ENCODE measurements around the gene CAMK1D. TPM values are rescaled to one million over a fixed set of nuclear protein-coding genes. Genes with fewer than 3 reads are reported as not detected.

CAMK1D gene
- total and polyA plus RNA-seq, 2 donors: 11.2 to 14.6 TPM

DNA sequence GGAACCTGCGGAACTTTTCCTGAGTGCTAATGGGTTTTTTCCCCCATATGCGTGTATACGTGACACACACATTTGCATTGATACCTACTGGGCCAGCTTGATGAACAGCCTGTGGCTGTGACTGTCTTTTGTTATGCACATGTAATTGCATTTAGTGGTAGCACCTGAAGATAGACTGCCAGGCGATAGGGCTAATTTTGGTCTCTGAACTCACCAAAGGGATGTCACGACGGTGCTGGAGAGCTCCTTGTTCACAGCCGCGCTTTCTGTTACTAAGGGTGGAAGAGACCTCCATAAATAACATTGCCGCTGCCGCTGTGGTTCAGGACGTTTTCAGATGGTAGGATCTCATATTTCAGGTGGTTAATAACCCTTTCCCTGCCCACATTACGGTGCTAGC lies 133.2 kb downstream of the CAMK1D start:
- no peaks in the 10 kb centered on the region for H3K27me3 ChIP-seq (ENCODE audit: control insufficient read depth in 2 of 2, insufficient read depth in 1 of 2, low read length in 1 of 2)

DNA sequence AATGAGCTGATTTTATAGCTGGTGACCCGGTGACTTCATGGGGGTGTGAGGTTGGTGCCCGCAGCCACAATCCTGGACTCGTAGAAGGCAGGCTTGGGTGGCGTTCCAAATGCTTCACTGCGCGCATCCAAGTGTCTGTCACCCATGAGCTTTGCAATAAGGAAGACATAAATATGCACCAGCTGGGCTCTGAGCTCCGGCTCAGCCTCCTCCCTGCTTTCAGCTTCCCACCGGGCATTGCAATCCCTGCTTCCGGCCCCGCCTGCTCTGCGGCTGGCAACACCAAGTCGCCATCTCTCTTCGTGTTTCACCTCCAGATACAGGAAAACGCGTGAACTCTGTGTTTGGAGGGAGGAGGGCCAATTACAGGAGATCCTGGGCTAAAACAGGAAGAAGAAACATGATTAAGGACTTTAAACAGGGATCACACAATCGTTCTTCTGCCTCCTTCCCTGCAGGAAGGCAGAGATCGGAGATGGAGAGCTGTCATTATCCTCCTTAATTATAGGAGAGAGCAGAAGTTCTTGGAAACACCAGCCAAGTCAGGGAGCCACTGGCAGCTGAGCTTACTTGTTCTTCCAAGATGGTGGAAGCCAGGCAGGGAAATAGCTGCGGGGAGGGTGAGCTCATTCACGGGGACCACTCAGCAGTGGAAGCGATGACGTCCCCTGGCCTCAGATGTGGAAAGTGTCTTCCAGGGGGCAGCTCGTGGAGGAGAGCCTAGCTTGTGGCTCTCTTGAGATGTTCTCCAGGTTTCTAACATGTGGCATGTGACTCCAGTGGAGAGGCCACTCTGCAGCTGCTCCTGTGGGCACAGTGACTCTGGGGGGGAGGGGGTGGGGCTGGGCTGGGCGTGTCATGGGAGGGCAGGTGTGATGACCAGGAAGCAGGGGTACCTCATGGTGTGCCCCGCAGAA lies 134.9 kb downstream of the CAMK1D start:
- Histone ChIP-seq H3K36me3 (ENCODE audit: control insufficient read depth in 2 of 2, insufficient read depth in 2 of 2, low read length in 1 of 2) (no peaks in the 10 kb centered on the region), H3K9me3 (ENCODE audit: control insufficient read depth in 2 of 2, insufficient read depth in 1 of 2, low read length in 1 of 2) (peaks cover 0 to 3% of the 10 kb centered on the region in 2 donors), H3K27me3 (ENCODE audit: control insufficient read depth in 2 of 2, insufficient read depth in 1 of 2, low read length in 1 of 2) (no peaks in the 10 kb centered on the region), H3K27ac (ENCODE audit: low read depth in 1 of 2, low read length in 1 of 2) (peak overlapping the region in 1 of 2 donors; percentile 73), H3K4me3 (ENCODE audit: low read length in 2 of 2) (no peak overlapping the region), H3K4me1 (ENCODE audit: control insufficient read depth in 2 of 2, insufficient read depth in 2 of 2, low read length in 2 of 2) (peaks cover 21 to 36% of the 10 kb centered on the region in 2 donors)
- DNase-seq (ENCODE audit: low read depth in 6 of 9, low spot score in 9 of 9): peak in 1 of 9 donors; percentile 29
- 91% methylated on average over 24 of the region's 24 CpGs for WGBS

More for the DNA sequence above, 133.2 kb downstream of the CAMK1D start:
- Histone ChIP-seq H3K9me3 (ENCODE audit: control insufficient read depth in 2 of 2, insufficient read depth in 1 of 2, low read length in 1 of 2) (peaks cover 0 to 5% of the 10 kb centered on the region in 2 donors), H3K27ac (ENCODE audit: low read depth in 1 of 2, low read length in 1 of 2) (no peak overlapping the region), H3K4me3 (ENCODE audit: low read length in 2 of 2) (no peak overlapping the region), H3K4me1 (ENCODE audit: control insufficient read depth in 2 of 2, insufficient read depth in 2 of 2, low read length in 2 of 2) (peaks cover 21 to 36% of the 10 kb centered on the region in 2 donors), H3K36me3 (ENCODE audit: control insufficient read depth in 2 of 2, insufficient read depth in 2 of 2, low read length in 1 of 2) (peaks cover 0 to under 1% of the 10 kb centered on the region in 2 donors)
- DNase-seq (ENCODE audit: low read depth in 6 of 9, low spot score in 9 of 9): peak in 1 of 9 donors; percentile 53
- WGBS: 28% methylated on average over 12 of the region's 12 CpGs

DNA sequence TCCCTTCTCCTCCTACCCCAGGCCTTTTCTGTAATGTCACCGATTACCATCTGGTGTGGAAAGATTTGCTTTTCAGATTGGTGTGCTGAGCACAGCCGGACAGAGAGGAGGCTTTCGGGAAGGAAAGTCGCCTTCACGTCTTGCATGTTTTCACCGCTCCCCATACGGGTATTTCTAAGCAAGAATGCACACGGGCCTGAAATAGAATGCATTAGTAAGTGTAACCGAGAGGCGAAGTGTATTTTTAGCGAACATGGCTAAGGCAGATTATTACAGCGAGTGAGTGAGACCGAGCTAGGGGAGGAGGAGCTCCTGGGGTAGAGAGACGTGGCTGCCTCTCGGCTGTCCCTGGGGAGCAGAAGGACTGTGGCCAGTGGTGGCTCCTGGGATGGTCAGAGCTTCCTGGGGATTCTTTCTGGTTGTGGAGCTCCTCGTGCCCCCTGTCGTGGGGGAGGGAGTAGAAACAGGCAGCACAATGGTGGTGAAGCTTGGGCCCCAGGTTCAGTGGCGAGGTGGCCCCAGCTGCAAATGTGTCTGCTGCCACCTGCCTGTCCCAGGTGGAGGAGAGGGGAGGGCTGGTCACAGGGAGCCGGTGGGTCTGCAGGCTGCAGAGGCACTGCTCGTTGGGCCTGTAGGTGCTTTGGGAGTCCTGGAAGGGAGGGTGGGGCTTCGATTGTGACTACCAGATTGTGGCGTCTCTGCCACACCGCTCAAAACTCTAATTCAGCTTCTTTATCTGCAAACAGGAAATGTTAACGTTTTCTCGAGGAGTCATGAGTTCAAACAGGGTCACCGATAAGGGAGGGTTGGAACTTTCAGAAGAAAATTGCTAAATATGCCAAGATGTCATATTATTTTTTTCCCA lies 135.8 kb downstream of the CAMK1D start:
- DNase-seq (ENCODE audit: low read depth in 6 of 9, low spot score in 9 of 9): peak in 5 of 9 donors; percentile 38 to 71 (median 51)
- Histone ChIP-seq H3K27ac (ENCODE audit: low read depth in 1 of 2, low read length in 1 of 2) (peak overlapping the region; percentile 46 to 73), H3K27me3 (ENCODE audit: control insufficient read depth in 2 of 2, insufficient read depth in 1 of 2, low read length in 1 of 2) (no peaks in the 10 kb centered on the region), H3K4me1 (ENCODE audit: control insufficient read depth in 2 of 2, insufficient read depth in 2 of 2, low read length in 2 of 2) (peaks cover 21 to 36% of the 10 kb centered on the region in 2 donors), H3K4me3 (ENCODE audit: low read length in 2 of 2) (no peak overlapping the region), H3K9me3 (ENCODE audit: control insufficient read depth in 2 of 2, insufficient read depth in 1 of 2, low read length in 1 of 2) (peaks cover 0 to 3% of the 10 kb centered on the region in 2 donors), H3K36me3 (ENCODE audit: control insufficient read depth in 2 of 2, insufficient read depth in 2 of 2, low read length in 1 of 2) (peaks cover 0 to 4% of the 10 kb centered on the region in 2 donors)
- WGBS: 66% methylated on average over 26 of the region's 26 CpGs

DNA sequence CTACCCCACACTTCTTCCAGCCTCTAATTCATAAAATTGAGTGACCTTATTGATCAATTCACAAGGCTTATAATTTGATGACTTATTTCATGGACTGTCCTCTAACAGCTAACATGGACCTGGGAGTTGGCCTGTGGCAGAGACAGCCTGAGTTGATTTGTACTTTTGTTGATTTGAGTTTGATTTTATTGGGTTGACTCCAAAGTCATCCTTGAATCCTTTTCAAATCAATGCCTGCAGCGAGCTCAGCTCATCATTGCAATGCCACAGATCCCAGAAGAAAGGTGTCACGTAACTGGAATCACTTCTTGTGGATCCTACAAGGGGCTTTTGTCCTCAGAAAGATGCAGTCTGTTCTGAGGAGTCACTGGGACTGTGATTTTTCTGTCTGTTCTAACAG lies 138.0 kb downstream of the CAMK1D start:
- peaks cover 0 to 4% of the 10 kb centered on the region in 2 donors for H3K36me3 ChIP-seq (ENCODE audit: control insufficient read depth in 2 of 2, insufficient read depth in 2 of 2, low read length in 1 of 2)
- no peaks in the 10 kb centered on the region for H3K27me3 ChIP-seq (ENCODE audit: control insufficient read depth in 2 of 2, insufficient read depth in 1 of 2, low read length in 1 of 2)
- peaks cover 21 to 34% of the 10 kb centered on the region in 2 donors for H3K4me1 ChIP-seq (ENCODE audit: control insufficient read depth in 2 of 2, insufficient read depth in 2 of 2, low read length in 2 of 2)
- peaks cover 0 to 3% of the 10 kb centered on the region in 2 donors for H3K9me3 ChIP-seq (ENCODE audit: control insufficient read depth in 2 of 2, insufficient read depth in 1 of 2, low read length in 1 of 2)
- WGBS: 94% methylated on average over 2 of the region's 2 CpGs
- H3K4me3 ChIP-seq (ENCODE audit: low read length in 2 of 2): no peak overlapping the region
- H3K27ac ChIP-seq (ENCODE audit: low read depth in 1 of 2, low read length in 1 of 2): no peak overlapping the region
- no peak for DNase-seq (ENCODE audit: low read depth in 6 of 9, low spot score in 9 of 9)

DNA sequence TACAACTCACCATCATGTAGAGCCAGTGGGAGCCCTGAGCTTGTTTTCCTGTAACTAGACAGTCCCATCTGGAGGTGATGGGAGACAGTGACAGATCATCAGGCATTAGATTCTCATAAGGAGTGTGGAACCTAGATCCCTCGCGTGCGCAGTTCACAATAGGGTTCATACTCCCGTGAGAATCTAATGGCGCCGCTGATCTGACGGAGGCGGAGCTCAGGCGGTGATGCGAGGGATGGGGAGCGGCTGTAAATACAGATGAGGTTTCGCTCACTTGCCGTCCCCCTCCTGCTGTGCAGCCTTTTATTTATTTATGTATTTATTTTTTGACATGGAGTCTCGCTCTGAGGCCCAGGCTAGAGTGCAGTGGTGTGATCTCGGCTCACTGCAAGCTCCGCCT lies 139.3 kb downstream of the CAMK1D start:
- Histone ChIP-seq H3K4me3 (ENCODE audit: low read length in 2 of 2) (no peak overlapping the region), H3K4me1 (ENCODE audit: control insufficient read depth in 2 of 2, insufficient read depth in 2 of 2, low read length in 2 of 2) (peaks cover 17 to 27% of the 10 kb centered on the region in 2 donors), H3K36me3 (ENCODE audit: control insufficient read depth in 2 of 2, insufficient read depth in 2 of 2, low read length in 1 of 2) (peaks cover 0 to 4% of the 10 kb centered on the region in 2 donors), H3K9me3 (ENCODE audit: control insufficient read depth in 2 of 2, insufficient read depth in 1 of 2, low read length in 1 of 2) (no peaks in the 10 kb centered on the region), H3K27me3 (ENCODE audit: control insufficient read depth in 2 of 2, insufficient read depth in 1 of 2, low read length in 1 of 2) (no peaks in the 10 kb centered on the region), H3K27ac (ENCODE audit: low read depth in 1 of 2, low read length in 1 of 2) (no peak overlapping the region)
- no peak for DNase-seq (ENCODE audit: low read depth in 6 of 9, low spot score in 9 of 9)
- 97% methylated on average over 16 of the region's 16 CpGs for WGBS

DNA sequence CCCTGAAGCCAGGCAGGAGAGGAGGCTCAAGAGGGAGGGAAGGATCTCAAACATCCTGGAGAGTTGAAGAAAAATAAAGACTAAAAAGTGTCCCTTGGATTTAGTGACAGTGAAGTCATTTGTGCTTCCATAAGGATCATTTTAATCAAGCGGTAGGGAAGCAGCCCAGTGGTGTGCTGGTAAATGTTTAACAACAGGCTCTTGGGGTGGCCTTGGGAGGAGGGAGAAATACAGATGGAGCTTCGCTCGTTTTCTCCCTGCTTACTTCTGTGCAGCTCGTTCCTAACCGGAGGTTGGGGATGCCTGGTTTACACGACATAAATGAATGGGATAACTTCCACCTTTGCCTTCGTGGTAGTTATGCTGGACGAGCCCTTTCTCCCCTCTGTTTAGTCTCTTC lies 140.0 kb downstream of the CAMK1D start:
- H3K27me3 ChIP-seq (ENCODE audit: control insufficient read depth in 2 of 2, insufficient read depth in 1 of 2, low read length in 1 of 2): no peaks in the 10 kb centered on the region
- no peak overlapping the region for H3K27ac ChIP-seq (ENCODE audit: low read depth in 1 of 2, low read length in 1 of 2)
- H3K36me3 ChIP-seq (ENCODE audit: control insufficient read depth in 2 of 2, insufficient read depth in 2 of 2, low read length in 1 of 2): peaks cover 0 to 4% of the 10 kb centered on the region in 2 donors
- H3K9me3 ChIP-seq (ENCODE audit: control insufficient read depth in 2 of 2, insufficient read depth in 1 of 2, low read length in 1 of 2): no peaks in the 10 kb centered on the region
- H3K4me1 ChIP-seq (ENCODE audit: control insufficient read depth in 2 of 2, insufficient read depth in 2 of 2, low read length in 2 of 2): peaks cover 16 to 21% of the 10 kb centered on the region in 2 donors
- H3K4me3 ChIP-seq (ENCODE audit: low read length in 2 of 2): no peak overlapping the region
- 97% methylated on average over 8 of the region's 8 CpGs for WGBS
- no peak for DNase-seq (ENCODE audit: low read depth in 6 of 9, low spot score in 9 of 9)

DNA sequence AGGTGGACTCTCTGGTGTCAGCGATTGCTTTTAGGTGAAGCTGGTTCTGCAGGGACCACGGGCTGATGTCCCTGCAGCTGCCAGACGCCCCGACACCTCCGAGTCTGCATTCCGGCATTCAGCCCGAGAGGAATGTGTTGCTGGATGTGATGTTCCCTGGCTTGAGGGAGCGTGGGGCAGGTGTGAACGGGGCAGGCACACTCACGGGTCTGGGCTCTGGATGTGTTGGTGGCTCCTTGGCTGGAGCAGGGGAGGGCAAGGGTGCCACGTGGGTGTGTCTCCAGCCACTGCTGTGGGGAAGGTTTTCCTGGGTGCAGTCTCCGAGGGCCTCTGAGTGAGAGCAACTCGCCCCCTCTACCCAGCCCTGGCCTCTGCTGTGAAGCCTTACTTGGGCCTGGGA lies 140.5 kb downstream of the CAMK1D start:
- Histone ChIP-seq H3K36me3 (ENCODE audit: control insufficient read depth in 2 of 2, insufficient read depth in 2 of 2, low read length in 1 of 2) (peaks cover 0 to 4% of the 10 kb centered on the region in 2 donors), H3K27me3 (ENCODE audit: control insufficient read depth in 2 of 2, insufficient read depth in 1 of 2, low read length in 1 of 2) (no peaks in the 10 kb centered on the region), H3K4me3 (ENCODE audit: low read length in 2 of 2) (no peak overlapping the region), H3K4me1 (ENCODE audit: control insufficient read depth in 2 of 2, insufficient read depth in 2 of 2, low read length in 2 of 2) (peaks cover 11 to 16% of the 10 kb centered on the region in 2 donors), H3K9me3 (ENCODE audit: control insufficient read depth in 2 of 2, insufficient read depth in 1 of 2, low read length in 1 of 2) (no peaks in the 10 kb centered on the region), H3K27ac (ENCODE audit: low read depth in 1 of 2, low read length in 1 of 2) (no peak overlapping the region)
- whole genome bisulfite sequencing: 95% methylated on average over 13 of the region's 13 CpGs
- no peak for DNase-seq (ENCODE audit: low read depth in 6 of 9, low spot score in 9 of 9)

DNA sequence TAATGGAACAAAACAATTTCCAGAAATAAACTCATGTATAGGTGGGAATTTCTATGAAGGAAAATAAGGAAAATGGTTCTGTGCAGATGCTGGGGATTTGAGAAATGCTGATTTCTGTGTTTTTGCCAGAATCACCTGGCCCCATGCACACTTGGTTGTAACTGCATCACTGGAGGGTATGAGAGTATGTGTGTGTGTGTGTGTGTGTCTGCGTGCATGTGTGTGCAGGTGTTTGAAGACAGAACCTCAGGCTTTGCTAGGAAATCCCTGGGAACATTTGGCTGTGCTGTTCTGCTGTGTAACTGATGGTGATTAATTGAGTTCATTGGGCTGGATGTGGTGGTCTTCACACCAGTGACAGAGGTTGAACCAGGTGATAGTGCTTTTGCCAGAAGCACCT lies 141.6 kb downstream of the CAMK1D start:
- peaks cover 0 to 5% of the 10 kb centered on the region in 2 donors for H3K4me1 ChIP-seq (ENCODE audit: control insufficient read depth in 2 of 2, insufficient read depth in 2 of 2, low read length in 2 of 2)
- WGBS: 94% methylated on average over 1 of the region's 1 CpG
- H3K27ac ChIP-seq (ENCODE audit: low read depth in 1 of 2, low read length in 1 of 2): no peak overlapping the region
- H3K4me3 ChIP-seq (ENCODE audit: low read length in 2 of 2): no peak overlapping the region
- peak in 1 of 9 donors; percentile 39 for DNase-seq (ENCODE audit: low read depth in 6 of 9, low spot score in 9 of 9)
- no peaks in the 10 kb centered on the region for H3K9me3 ChIP-seq (ENCODE audit: control insufficient read depth in 2 of 2, insufficient read depth in 1 of 2, low read length in 1 of 2)
- peaks cover 0 to 4% of the 10 kb centered on the region in 2 donors for H3K36me3 ChIP-seq (ENCODE audit: control insufficient read depth in 2 of 2, insufficient read depth in 2 of 2, low read length in 1 of 2)
- no peaks in the 10 kb centered on the region for H3K27me3 ChIP-seq (ENCODE audit: control insufficient read depth in 2 of 2, insufficient read depth in 1 of 2, low read length in 1 of 2)

All from thymus (tissue), 11 donors.